ENCODE measurements around the gene HNRNPH1.
"Not testable (repeated sequence)": the region's sequence is repeated elsewhere in the genome, so short reads cannot be mapped to it uniquely, and the experiment has no call there.

DNA sequence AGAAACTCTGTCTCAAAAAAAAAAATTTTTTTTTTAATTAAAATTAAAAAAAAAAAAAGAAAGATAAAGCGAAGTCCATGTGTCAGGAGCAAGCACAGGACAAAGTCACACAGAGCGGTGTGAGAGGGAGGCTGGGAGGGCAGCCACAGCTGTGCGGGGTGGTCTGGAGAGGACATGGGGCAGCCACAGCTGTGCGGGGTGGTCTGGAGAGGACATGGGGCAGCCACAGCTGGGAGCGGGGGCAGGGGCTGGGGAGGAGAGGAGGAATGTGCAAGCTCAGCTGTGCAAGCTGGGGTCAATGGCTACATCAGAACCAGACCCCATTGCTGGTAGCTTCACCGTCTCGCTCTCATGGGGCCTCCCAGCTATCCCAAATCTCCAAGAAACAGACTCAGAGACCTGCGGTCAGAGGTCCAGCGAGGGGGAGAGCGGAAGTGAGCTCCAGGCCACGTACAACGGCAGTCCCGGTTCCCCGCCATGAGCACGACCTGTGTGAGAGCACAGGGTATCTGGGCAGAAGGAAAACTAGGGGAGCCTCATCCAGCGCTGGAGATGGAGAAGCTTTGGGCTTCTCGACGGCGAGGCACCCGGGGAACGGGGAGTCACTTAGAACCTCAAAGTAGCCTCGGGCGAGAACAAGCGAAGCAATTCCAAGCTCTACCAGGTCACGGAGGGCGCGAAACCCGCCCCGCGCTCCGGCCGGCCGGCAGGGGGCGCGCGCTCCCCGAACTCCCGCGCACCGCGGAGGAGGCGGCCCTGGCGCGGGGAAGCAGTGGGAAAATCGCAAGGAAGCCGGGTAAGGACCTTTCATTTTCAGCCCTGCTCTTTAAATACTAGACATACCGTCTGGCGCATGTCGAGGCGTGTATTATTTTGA is 34.1 kb upstream of the HNRNPH1 start:
- not testable (repeated sequence) for TF ChIP-seq KLF13 (CRISPR knock-in tag; IDR thresholded peaks at IDR 0.05); JUND (CRISPR knock-in tag; IDR thresholded peaks at IDR 0.05); ZNF101 (CRISPR knock-in tag; IDR thresholded peaks at IDR 0.05; ENCODE audit: borderline replicate concordance, low read depth); SMC3 (IDR thresholded peaks at IDR 0.05; ENCODE audit: low read length); PHF5A (CRISPR knock-in tag; IDR thresholded peaks at IDR 0.05; ENCODE audit: low read depth, unreplicated experiment); EP300 (IDR thresholded peaks at IDR 0.05; ENCODE audit: low read depth in 2 of 2, low read length in 2 of 2); EP300 (CRISPR knock-in tag; IDR thresholded peaks at IDR 0.05; ENCODE audit: borderline replicate concordance)

All from HepG2 (cell line).